ENCODE data around the gene RNF39.
"Not testable (repeated sequence)": the region's sequence is repeated elsewhere in the genome, so short reads cannot be mapped to it uniquely, and the experiment has no call there.

The RNF39 gene

GRCh38 chr6:30061092-30061857 lies 14.3 kb downstream of the RNF39 start, which contains the start of gene POLR1H:
TSS of gene POLR1H (plus strand) at chr6:30061265. CDS start at chr6:30061525, 260 bp downstream.
- peak; percentile 92 for DNase-seq

DNA sequence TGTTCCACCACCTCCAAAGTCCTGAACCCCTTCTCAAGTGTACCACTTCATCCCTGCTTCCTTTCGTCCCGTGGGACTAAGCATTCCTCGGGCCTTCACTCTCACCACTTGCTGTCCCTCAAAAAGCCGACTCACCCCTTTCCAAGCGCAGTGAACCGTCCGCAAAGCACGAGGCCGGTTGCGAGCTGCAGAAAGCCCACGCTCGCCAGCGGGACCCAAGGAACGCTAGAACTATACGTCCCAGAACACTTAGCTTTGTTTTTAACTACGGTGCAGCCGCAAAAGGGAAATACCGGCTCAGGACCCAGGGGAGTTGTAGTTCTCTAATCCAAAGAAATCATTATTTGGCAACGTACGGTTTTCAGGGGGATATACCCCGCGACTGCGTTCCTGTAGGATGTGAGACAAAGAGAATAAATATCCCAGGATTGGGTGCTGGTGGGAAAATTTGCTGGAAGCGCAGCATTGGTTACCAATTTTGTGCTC lies 14.9 kb downstream of the RNF39 start:
- DNase-seq, result no peak

- no peak for DNase-seq
Observed at GRCh38 chr6:30055513-30055912, 20.1 kb downstream of the RNF39 start.

DNA sequence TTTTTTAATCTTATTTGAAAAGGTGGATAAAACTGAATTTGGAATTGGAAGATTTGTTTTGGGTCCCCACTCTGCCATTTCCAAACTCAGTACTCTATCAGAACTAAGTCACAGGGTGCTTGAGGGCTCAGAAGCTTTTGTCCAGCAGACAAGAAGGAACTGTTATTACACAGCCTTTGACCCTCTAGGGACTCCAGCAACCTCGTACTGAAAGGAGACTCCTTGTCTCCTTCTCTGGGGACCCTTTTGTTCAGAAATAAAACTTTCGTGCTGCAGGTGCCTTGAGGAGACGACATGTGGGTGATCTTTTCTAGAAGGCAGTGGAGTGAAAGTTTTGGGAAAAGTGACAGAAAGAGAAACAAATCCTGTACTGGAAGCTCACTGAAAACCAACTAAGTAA lies 21.9 kb downstream of the RNF39 start:
- no peak for DNase-seq

DNA sequence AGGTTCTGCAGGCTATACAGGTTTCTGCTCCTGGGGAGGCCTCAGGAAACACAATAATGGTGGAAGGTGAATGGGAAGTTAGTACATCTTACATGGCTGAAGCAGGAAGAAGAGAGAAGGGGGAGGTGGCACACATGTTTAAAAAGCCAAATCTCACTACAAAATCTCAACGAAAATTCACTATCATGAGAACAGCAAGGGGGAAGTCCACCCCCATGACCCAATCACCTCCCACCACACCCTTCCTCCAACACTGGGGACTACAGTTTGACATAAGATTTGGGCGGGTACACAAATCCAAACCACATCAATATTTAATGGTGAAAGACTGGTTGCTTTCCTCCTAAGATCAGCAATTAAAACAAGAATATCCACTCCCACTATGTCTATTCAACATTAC lies 28.3 kb downstream of the RNF39 start:
- DNase-seq, result no peak

- DNase-seq, result no peak
Observed at GRCh38 chr6:30044630-30045029, 30.9 kb downstream of the RNF39 start.

GRCh38 chr6:30043744-30044143 lies 31.8 kb downstream of the RNF39 start:
- DNase-seq, result no peak

DNA sequence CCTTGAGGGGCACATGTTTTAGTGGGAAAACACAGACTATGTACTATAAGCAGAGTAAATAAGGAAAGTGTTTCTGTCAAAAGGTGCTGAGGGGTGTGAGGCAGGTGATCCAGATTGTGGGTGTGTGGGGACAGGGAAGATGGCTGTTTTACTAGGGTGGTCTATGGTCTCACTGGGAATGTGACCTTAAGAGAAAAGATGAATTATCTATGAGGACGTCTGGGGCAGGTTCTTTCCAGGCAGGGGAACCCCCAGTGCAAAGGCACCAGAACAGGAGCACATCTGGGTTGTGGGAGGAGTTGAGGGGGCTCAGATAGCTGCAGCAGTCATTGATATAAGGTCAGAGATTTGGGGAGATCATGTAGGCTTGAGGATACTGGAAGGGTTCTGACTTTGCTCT lies 32.7 kb downstream of the RNF39 start:
- DNase-seq, result no peak

DNA sequence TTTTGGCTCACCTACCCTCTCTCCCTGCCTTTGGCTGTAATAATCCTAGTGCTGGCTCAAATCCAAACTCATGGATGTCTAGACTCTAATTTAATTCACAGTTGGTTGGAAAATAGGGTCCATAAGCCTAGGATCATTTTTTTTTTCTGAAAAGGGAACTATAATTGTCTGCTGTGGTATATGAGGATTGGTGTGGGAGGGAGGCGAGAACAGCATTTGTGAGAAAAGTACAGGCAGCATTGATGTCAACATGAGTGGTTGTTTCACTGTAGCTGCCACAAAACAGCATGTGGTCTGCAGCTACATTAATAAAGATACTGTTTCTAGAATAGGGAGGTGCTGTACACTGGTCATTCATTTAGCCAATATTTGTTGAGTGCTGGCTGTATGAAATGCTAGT lies 33.1 kb downstream of the RNF39 start:
- DNase-seq, result no peak

DNA sequence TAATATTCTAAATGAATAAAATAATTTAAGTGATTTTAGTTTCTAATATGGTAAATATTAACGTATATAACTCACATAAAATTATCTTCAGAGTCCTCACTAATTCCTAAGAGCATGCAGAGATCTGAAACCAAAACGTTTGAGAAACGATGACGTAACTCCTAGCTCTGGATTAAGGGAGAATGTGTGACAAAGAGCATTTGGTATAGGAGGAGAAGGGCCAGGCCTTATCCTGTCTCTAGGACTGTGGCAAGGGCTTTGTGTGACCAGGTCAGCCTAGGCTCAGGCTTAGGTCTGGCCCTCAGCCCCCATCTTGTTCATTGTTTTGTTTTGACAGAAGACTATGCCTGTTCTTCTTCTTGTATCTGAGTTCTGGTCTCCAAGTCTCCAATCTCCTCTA lies 33.7 kb downstream of the RNF39 start:
- DNase-seq, result no peak

GRCh38 chr6:30041221-30041620 lies 34.3 kb downstream of the RNF39 start:
- no peak for DNase-seq

- DNase-seq, result no peak
Observed at GRCh38 chr6:30037182-30037788, 38.3 kb downstream of the RNF39 start.

GRCh38 chr6:30035784-30036183 lies 39.8 kb downstream of the RNF39 start:
- no peak for DNase-seq

DNA sequence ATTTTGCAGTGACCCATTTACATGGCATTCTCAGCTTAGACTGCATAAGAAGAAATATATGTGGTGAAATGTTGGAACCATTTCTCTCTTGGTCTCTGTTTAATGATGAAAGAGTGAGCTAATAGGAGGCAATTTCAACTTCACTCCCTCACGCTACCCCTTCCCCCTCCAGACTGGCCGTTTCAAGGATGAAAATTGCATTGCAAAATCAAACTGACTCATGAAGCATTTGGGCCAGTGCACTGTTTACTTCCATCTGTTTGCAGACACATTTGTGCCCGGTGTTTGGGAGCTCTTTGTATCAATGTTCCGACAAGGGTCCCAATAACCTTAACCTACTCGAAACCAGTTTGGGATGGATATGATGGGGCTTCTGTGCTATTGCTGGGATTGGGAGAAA lies 42.1 kb downstream of the RNF39 start:
- not testable (repeated sequence) for DNase-seq

DNA sequence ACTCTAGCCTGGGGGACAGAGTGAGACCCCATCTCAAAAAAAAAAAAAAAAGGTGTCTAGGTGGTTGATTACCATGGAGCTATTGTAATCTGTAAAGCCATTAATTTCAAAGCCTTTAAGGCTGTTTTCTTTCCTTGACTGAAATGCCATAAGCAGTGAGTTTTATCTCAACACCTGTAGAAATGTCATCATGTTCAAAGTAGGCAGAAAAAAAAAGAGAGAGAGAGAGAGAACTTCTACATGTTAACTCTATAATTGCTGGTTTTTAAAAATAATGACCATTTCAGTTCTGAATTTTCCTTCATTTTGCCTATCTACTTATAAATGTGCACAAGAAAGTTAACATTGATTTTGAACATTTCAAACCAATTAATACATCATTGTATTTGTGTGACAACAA lies 44.2 kb downstream of the RNF39 start:
- DNase-seq, result no peak

DNA sequence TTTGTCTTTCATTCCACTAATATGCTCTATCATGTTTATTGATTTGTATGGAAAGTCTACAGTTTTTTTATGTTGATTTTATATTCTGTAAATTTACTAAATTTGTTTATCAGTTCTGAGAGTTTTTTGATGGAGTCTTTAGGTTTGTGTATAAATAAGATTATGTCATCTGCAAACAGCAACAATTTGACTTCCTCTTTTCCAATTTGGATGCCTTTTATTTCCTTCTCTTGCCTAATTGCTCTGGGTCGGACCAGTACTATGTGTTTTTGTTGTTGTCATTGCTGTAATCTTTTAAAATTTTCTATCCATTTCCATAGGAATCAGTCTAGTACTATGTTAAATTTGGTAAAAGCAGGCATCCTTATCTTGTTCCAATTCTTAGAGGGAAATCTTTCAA lies 46.0 kb downstream of the RNF39 start:
- DNase-seq, result no peak

DNA sequence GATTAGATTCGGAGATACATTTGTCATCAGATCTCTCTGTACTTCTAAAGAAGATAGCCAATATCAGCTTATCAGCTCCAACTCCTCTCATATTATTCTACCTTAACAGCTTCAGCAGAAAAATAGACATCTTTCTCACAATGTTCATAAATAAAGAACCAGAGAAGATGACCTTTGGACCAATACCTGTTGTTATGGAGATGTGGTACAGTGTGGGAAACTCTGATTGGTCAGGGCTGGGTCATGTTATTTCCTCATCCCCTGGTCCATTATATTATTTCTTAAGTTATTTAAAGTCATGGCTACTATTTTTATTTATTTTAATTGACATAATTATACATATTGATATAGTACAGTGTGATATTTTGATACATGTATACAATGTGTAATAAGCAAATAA lies 50.4 kb downstream of the RNF39 start:
- no peak for DNase-seq

DNA sequence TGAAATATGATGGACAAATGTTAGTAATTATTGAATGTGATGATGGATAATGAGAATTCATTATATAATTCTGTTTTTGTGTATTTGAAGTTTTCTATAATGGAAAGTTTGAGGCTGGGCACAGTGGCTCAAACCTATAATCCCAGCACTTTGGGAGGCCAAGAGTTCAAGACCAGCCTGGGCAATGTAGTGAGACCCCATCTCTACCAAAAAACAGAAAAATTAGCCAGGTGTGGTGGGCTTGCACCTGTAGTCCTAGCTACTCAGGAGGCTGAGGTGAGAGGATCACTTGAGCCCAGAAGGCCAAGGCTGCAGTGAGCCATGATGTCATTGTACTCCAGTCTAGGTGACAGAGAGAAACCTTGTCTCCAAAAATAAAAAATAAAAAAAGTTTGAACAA lies 52.9 kb downstream of the RNF39 start:
- not testable (repeated sequence) for DNase-seq

- DNase-seq, result no peak
Observed at GRCh38 chr6:30022189-30022588, 53.4 kb downstream of the RNF39 start.

DNA sequence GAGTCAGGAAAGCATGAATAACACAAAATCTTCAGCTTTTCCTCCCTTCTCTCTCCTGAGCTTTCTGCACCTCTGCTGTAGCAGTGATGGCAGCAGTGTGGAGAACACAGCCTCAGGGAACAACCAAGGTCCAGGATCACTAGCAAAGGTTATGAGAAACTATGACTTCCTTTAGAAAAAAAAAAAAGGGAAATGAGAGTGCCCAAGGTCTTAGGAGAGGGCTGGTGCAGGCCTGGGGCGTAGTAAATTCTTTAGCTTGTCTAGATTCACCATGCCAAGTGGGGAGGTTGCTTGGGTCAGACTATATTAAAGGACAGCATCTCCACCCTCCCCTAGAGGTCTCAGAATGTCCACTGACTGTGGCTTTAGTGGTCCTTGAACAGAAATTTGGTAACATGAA lies 54.9 kb downstream of the RNF39 start:
- DNase-seq, result no peak
